Thyroid gland (tissue), 4 donors: ENCODE results near the gene NAV2. TPM values are rescaled to one million over a fixed set of nuclear protein-coding genes. Genes with fewer than 3 reads are reported as not detected.

Experiments
- DNase-seq, 2 donors: peaks; one replicate each; pipeline ENCODE4 v3.0.0-alpha.2; 2019
- H3K27ac ChIP-seq, 3 donors: fragments of 200-600 bp; sonication (generic); 1 replicate in 2 of 3; 2 replicates in 1 of 3; pipeline ENCODE4 v1.5.1; 2016 to 2019; ENCODE audit warnings: mild to moderate bottlenecking in 1 of 3, moderate library complexity in 1 of 3
- H3K27me3 ChIP-seq: fragments of 200-600 bp; sonication (generic); one replicate; pipeline ENCODE4 v1.5.1; 2019
- H3K36me3 ChIP-seq, 2 donors: fragments of 200-600 bp; sonication (generic); one replicate each; pipeline ENCODE4 v1.5.1; 2016 to 2019
- H3K4me1 ChIP-seq, 2 donors: fragments of 200-600 bp; sonication (generic); one replicate each; pipeline ENCODE4 v1.5.1; 2017 to 2019
- H3K4me3 ChIP-seq, 3 donors: fragments of 200-600 bp; sonication (generic); replicated peaks in 1 of 3; 1 replicate in 2 of 3; 2 replicates in 1 of 3; pipeline ENCODE4 v1.5.1; 2016; ENCODE audit warnings: mild to moderate bottlenecking in 1 of 3
- H3K9me3 ChIP-seq: fragments of 200-600 bp; sonication (generic); one replicate; pipeline ENCODE4 v1.5.1; 2017
- POLR2A ChIP-seq, 2 donors: fragments of 450-650 bp; IDR thresholded peaks; one replicate each; pipeline ENCODE4 v1.6.1; 2017; ENCODE audit warnings: antibody characterized with exemption in 2 of 2, mild to moderate bottlenecking in 2 of 2, moderate library complexity in 1 of 2
- WGBS, 2 donors: methylation state at CpG; one replicate each; pipeline ENCODE4 v1.1.5; 2017; 5-methylcytosine and 5-hydroxymethylcytosine counted together
- intact Hi-C: fragments of 100-400 bp; cut with DNase I; formaldehyde crosslinking; loops from one replicate; pipeline ENCODE4 v1.15.1; 2023
- total RNA-seq, 4 donors: library from RNA; depleted of rRNA; stranded (reverse); fragments of >200 nt; gene quantifications; one replicate each; pipeline ENCODE4 v1.2.3, GENCODE V29; 2016
- TF ChIP-seq, protein P1 (sequence below), 6 experiments: fragments of 200-600 bp in 3 of 6; fragments of 450-650 bp in 3 of 6; sonication (generic) in 3 of 6; IDR thresholded peaks; one replicate each; pipeline ENCODE4 v1.5.1; 2016 to 2019; ENCODE audit warnings: antibody characterized with exemption in 6 of 6, mild to moderate bottlenecking in 2 of 6, inconsistent platforms in 1 of 6, moderate library complexity in 1 of 6

Gene NAV2
- total RNA-seq, 4 donors from 2014 or later, result 34.8 to 88.6 (median 54.5) TPM

GRCh38 chr11:20050551-20051333 lies 338.1 kb downstream of the NAV2 start:
- peaks cover 9 to 15% of the 10 kb centered on the region in 2 donors for H3K36me3 ChIP-seq
- intact Hi-C loops, result no loop called here
- peak overlapping the region; percentile 81 to 90 (median 87) for H3K27ac ChIP-seq
- no peaks in the 10 kb centered on the region for H3K9me3 ChIP-seq
- peaks cover 47 to 57% of the 10 kb centered on the region in 2 donors for H3K4me1 ChIP-seq
- H3K4me3 ChIP-seq, result no peak overlapping the region
- no peaks in the 10 kb centered on the region for H3K27me3 ChIP-seq
- WGBS, 2 donors, result 52 to 60% methylated on average over 8 to 9 of the region's 9 CpGs
- peak in 1 of 2 donors; percentile 10 for TF ChIP-seq POLR2A (IDR thresholded peaks at IDR 0.05)
- TF ChIP-seq, protein P1, sequence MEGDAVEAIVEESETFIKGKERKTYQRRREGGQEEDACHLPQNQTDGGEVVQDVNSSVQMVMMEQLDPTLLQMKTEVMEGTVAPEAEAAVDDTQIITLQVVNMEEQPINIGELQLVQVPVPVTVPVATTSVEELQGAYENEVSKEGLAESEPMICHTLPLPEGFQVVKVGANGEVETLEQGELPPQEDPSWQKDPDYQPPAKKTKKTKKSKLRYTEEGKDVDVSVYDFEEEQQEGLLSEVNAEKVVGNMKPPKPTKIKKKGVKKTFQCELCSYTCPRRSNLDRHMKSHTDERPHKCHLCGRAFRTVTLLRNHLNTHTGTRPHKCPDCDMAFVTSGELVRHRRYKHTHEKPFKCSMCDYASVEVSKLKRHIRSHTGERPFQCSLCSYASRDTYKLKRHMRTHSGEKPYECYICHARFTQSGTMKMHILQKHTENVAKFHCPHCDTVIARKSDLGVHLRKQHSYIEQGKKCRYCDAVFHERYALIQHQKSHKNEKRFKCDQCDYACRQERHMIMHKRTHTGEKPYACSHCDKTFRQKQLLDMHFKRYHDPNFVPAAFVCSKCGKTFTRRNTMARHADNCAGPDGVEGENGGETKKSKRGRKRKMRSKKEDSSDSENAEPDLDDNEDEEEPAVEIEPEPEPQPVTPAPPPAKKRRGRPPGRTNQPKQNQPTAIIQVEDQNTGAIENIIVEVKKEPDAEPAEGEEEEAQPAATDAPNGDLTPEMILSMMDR (IDR thresholded peaks at IDR 0.05), result no peak
- DNase-seq, result peak; percentile 80 to 84

DNA sequence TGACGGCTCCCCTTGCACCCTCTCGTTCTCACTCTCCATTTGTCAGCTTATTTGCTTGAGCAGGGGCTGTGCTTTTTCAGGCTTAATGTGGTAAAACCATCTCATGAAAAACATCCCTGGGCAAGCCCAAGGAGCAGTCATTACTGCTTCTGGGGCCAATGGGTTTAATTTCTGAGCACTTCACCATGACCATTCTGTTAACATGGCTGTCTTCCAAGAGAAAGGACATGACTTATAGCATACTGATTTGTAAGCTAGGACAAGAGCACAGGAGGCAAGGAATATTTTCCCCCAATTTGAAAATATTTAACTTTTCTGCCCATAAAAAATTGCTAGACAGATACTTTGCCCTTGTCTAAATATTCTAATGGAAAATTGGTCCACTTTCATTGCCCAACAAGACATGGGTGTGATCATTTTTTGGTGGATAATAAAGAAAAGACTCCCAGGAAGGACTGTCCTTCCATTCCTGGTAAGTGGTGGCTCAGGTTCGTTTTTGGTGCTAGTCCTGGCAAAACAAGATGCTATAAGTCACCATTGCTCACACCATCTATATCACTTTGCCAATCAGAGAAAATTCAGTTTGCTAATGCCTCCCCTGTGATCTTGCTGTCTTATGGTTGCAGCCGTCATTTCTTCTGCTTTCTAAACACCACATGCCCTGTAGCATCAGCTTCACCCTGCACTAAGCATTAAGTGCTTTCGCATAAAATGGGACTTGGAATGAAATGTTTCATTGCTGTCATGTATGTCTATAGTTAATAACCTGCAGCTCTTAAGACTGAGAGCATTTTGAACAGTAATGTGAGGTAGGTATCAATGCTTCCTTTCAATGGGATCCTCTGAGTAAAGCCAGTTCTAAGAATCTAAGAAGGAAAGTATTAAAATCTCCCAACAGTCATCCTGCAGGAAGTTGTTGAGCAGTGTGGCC lies 339.1 kb downstream of the NAV2 start:
- Histone ChIP-seq H3K4me1 (peaks cover 50 to 67% of the 10 kb centered on the region in 2 donors), H3K9me3 (no peaks in the 10 kb centered on the region), H3K27ac (peak overlapping the region; percentile 67 to 90 (median 81)), H3K36me3 (peaks cover 7 to 14% of the 10 kb centered on the region in 2 donors), H3K27me3 (no peaks in the 10 kb centered on the region), H3K4me3 (no peak overlapping the region)
- DNase-seq, result no peak
- intact Hi-C loops, result no loop called here
- TF ChIP-seq, protein P1 (IDR thresholded peaks at IDR 0.05), result no peak
- no peak for TF ChIP-seq POLR2A (IDR thresholded peaks at IDR 0.05)
- 92 to 94% methylated on average over 5 of the region's 5 CpGs for WGBS, 2 donors

GRCh38 chr11:20053572-20053971 lies 340.9 kb downstream of the NAV2 start:
- Histone ChIP-seq H3K27ac (peak overlapping the region in 1 of 3 donors; percentile 37), H3K4me3 (no peak overlapping the region), H3K4me1 (peaks cover 42 to 61% of the 10 kb centered on the region in 2 donors), H3K9me3 (no peaks in the 10 kb centered on the region), H3K27me3 (no peaks in the 10 kb centered on the region), H3K36me3 (peaks cover 7 to 14% of the 10 kb centered on the region in 2 donors)
- 91 to 96% methylated on average over 4 of the region's 4 CpGs for WGBS, 2 donors
- TF ChIP-seq, protein P1 (IDR thresholded peaks at IDR 0.05), result no peak
- no peak for TF ChIP-seq POLR2A (IDR thresholded peaks at IDR 0.05)
- no peak for DNase-seq
- intact Hi-C loops, result no loop called here

- H3K27me3 ChIP-seq, result no peaks in the 10 kb centered on the region
- WGBS, 2 donors, result 97 to 100% methylated on average over 1 of the region's 1 CpG
- H3K4me1 ChIP-seq, result peaks cover 41 to 59% of the 10 kb centered on the region in 2 donors
- intact Hi-C loops, result no loop called here
- no peak overlapping the region for H3K4me3 ChIP-seq
- H3K36me3 ChIP-seq, result peaks cover 7 to 14% of the 10 kb centered on the region in 2 donors
- no peaks in the 10 kb centered on the region for H3K9me3 ChIP-seq
- TF ChIP-seq POLR2A (IDR thresholded peaks at IDR 0.05), result no peak
- TF ChIP-seq, protein P1 (IDR thresholded peaks at IDR 0.05), result no peak
- DNase-seq, result no peak
- peak overlapping the region; percentile 51 to 78 (median 71) for H3K27ac ChIP-seq
These were observed 341.9 kb downstream of the NAV2 start for GRCh38 chr11:20054584-20054983.
